Eye (tissue), 1 donor: ENCODE results near the gene FIGNL1.

Experiments
- DNase-seq: peaks from one replicate; pipeline ENCODE4 v3.0.0-alpha.2; 2015

Gene FIGNL1, protein sequence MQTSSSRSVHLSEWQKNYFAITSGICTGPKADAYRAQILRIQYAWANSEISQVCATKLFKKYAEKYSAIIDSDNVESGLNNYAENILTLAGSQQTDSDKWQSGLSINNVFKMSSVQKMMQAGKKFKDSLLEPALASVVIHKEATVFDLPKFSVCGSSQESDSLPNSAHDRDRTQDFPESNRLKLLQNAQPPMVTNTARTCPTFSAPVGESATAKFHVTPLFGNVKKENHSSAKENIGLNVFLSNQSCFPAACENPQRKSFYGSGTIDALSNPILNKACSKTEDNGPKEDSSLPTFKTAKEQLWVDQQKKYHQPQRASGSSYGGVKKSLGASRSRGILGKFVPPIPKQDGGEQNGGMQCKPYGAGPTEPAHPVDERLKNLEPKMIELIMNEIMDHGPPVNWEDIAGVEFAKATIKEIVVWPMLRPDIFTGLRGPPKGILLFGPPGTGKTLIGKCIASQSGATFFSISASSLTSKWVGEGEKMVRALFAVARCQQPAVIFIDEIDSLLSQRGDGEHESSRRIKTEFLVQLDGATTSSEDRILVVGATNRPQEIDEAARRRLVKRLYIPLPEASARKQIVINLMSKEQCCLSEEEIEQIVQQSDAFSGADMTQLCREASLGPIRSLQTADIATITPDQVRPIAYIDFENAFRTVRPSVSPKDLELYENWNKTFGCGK

DNA sequence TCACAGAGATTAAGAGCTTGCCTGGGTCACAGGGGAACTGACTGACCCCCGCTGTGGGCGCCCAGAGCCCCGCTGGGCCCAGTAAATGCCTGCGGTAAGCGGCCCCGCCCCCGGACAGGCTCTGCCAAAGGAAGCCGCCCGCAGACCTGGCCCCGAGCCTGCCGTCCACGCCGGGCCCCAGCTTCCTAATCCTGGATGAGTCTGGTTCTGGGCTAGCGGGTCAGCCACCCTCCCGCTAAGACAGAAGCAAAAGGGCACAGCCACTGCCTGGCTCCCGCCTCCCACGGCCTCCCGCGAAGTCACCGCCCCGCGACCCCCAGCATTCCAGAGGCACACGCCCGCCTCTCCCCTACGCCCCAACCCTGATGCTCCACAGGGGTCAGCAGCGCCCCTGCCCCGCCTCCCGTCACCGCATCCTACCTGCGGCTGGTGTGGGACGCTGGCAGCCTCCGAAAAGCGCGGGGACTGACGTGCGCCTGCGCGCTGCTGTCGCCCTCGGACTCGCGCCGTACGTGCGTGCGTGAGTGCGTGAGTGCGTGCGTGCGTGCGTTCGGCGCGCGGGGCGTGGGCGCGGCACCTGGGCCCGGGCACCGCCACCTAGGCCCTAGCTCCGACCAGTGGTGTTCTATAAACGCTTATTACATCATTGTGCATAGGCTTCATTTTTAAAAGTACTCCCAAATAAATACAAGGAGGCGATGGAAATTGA, at the start of gene FIGNL1:
FIGNL1 (minus strand) TSS at position 470 of the 709 bp plus-strand sequence. CDS start 3,063 bp downstream, outside the sequence.
- DNase-seq: peak; percentile 90

DNA sequence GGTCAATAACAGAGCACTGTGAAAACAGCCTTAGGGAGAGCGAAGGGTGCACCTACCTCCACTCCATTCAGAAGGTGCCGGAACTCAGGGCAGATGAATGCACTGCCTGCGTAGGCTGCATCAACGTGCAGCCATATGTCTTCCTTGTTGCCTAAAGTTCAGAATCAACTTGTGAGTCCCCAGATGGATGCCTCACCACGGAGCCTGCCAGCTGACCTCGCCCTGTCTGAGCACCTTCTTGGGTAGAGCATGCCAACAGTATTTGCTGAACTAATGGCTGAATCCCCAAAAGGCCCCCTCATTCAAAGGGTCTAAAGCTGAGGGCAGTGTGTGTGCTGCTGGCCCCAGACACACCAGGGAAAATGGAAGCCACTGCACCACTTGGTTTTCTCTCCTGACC, 48.9 kb upstream of the FIGNL1 start:
- DNase-seq: no peak

DNA sequence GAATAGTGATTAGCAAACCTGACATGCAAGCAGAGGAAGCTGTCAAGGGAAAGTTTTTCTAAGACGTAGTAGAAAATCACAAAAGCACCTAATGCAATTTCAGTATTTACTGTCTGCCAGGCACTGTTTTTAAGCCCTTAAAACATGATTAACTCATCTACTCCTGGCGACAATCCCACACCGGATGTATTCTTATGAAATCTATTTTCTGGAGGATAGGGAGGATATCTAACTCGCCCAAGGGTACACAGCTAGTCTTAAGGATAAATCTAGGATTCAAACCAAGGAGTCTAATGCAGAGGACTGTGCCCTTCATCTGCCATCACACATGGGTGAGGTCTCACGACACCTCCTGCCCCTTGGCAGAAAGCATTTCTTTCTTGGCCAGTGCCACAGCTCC, 47.8 kb upstream of the FIGNL1 start:
- no peak for DNase-seq

DNA sequence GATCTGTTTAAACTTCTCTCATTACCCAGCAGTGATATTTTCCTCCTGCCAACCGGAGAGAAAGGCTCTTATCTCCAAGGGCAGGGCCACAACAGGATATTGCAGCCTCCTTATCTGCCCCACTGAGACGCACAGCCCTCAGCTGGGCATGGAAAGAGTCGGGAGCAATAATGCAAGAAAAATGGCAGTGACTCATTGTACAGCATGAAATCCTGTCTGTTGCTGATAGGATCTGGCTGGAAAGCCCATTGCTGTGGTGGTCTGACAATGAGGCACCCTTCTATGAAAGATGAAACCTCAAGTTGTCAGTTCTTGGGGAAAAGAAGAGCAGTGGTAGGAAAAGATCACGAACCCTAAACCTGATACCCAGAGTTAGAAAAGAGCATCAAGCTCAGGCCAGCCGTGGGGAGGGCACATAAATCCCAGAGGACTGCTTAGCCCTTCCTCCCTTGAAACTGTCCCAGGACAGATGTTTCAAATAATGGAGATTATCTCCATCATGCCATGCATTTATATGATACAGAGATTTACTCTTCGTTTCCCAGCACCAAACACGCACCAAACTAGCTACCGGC, 47.0 kb upstream of the FIGNL1 start:
- no peak for DNase-seq

DNA sequence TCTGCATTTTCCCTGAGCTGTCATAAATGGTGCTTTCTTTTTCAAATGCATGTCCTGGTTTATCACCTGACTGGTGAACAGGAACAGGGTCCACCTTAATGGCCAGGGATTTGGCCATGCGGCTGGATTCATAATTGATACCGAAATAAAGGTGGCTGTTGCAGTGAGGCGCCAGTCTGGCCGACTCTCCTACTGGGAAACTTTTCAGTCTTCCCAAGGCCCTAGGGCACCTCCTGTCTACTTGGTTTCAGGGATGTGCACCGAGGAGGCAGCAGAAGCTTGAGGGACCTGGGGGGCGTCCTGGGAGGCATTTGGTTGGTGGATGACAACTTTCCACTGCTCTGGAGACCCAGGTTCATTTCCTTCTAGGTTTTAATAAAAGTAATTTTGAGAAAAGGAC, 46.4 kb upstream of the FIGNL1 start:
- no peak for DNase-seq

DNA sequence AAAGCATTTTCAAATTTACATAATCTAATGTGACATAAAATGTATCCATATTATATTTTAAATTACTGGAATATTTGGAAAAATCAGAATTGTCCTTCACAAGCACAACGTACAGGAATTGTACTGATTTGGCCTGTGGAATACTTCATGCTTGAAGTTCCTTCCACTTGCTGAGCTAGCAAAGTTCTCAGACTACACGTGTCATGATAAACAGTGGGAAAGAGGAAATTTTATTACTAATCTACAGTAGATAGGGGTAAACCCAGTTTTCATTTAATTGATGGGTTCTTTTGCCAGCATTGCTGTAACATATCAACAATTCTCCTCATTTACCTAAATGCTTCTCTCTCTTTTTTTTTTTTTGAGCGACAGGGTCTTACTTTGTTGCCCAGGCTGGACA, 45.6 kb upstream of the FIGNL1 start:
- DNase-seq: no peak

DNA sequence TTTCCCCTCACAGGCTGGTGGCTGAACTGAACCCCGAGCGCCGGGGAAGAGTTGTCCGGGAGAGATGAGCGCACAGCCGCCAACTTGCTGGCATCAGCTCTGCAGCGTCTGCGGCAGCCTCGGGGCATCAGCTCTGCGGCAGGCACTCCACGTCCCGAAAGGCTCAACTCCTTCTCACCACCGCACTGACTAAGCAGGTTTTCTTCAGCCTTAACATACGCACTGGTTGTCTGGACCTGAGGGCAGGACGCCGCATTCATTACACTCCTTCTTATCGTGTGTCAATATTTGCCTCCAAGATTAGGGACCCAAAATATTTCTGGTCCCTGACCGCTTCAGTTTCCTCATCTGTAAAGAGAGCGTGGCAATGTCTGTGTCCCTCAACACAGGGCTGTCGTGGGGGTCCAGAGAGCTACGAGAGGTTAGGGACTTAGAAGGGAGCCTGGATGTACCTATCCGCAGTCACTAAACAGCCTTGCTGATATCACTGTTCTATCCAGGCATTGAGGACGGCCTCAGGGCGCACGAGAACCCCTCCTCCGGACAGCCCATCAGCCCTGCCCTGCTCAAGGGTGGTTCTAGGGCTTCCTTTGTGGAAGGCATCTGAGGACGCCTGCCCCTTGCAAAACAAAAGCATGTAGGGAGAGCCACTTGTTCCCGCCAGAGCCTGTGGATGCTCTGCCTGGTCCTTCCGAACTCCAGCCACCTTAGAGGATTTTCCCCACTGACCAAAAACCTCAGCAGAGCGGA, 42.8 kb upstream of the FIGNL1 start:
- DNase-seq: no peak

DNA sequence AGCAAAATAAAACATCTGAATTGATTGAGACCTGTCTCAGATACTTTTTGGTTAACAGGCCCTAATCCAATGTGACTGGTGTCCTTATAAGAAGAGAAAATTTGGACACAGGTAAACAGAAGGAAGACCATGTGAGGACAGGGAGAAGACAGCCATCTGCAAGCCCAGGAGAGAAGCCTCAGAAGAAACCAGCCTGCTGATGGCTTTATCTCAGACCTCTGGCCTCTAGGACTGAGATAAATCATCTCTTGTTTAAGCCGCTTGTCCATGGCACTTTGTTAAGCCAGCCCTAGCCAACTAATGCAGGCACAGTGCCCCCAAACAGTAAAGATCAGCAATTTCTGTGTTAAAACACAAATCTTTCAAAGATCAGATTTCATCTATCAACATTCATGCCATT, 41.8 kb upstream of the FIGNL1 start:
- DNase-seq: no peak

DNA sequence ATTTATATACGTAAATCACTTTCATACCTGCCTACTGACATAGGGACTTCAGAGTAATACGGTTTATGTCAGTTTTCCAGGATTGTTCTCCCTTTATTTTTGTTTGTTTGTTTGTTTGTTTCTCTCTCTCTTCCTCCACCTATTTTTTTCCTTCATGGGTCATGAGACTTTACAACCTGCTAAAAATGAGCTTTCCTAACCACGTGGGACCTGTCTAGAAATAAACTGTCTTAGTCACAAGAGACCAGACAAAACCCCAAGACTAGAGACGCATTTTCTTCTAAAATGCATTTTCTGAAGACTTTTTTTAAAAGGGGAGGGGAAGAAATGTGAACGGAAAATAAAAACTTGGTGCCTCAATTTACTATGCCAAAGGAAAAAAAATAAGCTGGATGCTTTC, 41.1 kb upstream of the FIGNL1 start:
- DNase-seq: no peak

DNA sequence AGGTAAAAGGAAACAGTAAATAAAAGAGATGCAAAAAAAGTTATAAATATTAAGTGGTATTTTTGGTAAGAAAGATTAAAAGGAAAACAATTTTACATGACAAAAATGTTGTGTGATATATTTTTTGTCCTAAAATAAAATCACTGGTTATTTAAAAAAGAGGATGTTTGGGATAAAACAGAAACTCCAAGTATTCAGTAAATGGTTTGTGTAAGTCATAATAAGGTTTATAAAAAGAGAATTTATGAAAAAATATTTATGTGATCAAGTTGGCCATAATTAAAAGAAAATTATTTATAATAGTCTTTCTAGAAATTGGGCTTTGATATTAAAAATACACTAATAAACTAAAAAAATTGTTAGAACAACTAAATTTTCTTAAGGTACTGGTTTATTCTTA, 38.2 kb upstream of the FIGNL1 start:
- DNase-seq: no peak

DNA sequence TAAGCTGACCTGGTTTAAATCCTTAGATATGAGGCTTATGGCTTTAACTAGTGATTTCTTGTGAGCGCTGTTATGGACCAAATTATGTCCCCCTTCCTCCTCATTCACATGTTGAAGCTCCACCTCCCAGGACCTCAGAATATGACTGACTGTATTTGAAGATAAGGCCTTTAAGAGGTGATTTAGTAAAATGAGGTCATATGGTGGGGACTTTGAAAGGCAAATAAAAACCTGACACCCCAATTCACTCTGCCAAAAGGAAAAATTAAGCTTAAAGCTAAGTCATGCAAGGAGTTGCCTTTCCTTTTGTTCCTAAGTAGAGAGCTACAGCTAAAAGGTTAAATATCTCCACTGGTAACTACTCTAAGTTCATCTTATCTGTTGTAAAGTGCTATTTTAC, 36.4 kb upstream of the FIGNL1 start:
- no peak for DNase-seq

DNA sequence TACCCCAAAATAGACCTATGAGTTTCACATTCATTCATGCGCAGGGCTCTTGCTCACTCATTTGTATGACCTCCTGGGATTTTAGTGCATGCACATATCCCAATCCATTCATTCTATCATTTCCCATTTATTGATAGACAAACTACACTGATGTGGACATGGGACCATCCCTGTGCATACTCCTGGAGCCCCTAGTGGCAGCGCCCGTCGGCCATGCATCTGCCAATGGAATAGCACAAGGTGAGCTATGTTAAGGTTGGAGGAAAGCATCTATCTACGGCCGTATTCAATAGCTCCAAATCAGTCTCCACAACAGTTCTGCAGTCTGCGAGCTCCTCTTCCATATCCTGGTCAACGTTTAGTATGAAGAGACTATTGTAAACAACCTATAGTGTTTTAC, 31.7 kb upstream of the FIGNL1 start:
- no peak for DNase-seq

DNA sequence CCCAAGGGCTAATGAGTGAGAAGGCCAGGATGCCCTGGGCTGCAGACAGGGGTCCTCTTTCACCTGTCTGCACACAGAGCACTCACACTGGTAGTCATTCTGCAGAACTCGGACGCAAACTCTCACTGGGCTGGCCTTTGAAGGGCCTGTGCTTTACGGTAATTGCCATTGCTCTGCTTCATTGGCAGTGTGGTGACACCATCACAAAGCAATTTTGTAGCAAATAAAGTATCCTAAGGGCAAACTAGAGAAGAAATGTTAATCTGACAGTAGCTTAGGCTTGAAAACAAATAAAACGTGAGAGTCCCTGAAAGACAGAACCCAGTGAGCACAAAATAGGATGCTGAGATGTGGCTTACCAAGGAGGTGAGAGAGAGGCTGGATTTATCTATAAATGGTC, 30.6 kb upstream of the FIGNL1 start:
- no peak for DNase-seq

DNA sequence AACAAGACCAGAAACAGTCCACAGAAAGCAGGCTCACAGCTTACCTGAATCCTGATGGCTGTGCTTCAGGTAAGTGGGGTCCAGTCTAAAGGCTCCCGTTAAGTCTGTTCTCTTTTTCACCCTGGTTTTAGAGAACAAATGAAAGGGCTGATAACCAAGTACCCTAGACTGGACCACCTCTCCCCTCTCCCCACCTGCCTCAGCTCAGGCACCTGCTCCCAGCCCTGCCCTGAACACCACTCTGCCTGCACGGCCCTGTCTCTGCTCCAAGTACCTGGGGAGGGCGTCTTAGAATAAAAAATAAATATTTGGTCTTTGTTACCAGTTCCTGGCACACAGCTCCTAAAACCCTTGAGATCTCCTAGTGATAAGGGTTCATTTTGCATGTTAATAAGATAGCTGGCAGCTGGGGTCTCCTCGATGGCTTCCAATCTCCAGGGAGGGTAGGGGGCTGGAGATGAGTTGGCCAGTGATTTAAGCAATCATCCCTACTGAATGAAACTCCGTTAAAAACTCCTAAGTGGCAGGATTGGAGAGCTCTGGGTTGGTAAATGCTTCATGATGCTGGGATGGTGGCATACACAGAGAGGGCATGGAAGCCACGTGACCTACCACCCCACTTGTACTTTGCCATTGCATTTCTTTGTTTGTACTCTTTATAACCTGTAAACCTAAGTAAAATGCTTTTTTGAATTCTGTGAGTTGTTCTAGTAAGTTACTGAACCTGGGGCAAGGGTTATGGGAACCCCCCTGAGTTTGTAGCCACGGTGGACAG, 29.8 kb upstream of the FIGNL1 start:
- DNase-seq: no peak

DNA sequence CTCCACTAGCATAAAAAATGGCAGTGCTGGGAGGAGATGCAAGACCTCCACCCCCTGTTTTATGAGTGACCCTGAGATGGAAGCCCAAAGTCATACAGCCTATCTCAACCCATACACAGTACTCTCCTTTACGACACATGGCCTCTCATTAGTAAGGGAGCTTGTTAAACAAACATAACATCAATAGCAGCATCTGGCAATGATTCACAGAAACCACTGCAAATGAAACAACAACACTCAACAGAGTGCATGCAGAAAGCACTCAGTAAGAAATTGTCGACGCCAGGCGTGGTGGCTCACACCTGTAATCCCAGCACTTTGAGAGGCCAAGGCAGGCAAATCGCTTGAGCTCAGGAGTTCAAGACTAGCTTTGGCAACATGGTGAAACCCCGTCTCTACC, 27.5 kb upstream of the FIGNL1 start:
- no peak for DNase-seq

DNA sequence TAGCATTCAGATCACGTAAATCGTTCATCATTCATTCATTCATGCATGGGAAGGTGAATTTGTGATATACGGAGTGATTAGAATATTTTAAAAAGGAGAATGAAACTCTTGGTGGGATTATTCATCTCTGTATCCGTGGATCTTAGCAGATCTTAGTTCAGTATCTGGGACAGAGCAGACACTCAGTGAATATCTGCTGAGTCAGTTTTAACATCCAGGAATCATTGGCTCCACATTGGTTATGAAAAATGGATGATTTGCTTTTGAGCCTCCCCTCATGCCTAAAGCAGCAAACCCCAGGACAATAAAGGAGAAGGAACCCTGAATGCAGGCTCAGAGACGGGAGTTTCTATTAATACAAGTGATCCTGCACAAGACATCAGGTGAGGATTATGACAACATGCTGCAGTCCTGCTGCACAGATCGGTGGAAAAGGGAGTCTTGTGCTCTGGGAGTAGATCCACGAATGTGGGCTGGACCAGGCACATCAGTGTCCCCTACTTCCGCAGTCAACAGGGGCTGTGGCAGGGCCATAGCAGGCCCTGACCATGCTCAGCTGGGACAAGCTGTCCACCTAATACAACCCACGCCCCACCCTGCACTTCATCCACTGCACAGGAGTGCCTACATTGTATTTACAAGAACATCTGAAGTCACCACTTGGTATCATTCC, 26.9 kb upstream of the FIGNL1 start:
- DNase-seq: no peak

DNA sequence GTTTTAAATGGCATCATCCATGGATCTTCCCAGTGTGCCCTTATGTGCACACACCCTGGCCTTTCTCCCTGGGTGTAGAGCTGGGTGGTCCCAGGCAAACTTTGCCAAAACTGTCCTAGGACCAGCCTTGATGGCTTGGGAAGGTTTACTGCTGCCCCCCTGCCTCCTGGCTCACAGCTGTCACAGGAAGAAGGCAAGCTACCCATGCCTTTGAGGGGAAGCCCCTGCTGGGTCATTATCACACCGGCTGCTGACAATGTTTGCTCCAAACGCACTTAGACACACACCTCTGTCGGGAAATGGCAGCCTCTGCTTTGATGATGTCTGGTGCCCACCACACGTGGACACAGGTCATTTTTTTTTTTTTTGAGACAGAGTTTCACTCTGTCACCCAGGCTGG, 25.2 kb upstream of the FIGNL1 start:
- no peak for DNase-seq

DNA sequence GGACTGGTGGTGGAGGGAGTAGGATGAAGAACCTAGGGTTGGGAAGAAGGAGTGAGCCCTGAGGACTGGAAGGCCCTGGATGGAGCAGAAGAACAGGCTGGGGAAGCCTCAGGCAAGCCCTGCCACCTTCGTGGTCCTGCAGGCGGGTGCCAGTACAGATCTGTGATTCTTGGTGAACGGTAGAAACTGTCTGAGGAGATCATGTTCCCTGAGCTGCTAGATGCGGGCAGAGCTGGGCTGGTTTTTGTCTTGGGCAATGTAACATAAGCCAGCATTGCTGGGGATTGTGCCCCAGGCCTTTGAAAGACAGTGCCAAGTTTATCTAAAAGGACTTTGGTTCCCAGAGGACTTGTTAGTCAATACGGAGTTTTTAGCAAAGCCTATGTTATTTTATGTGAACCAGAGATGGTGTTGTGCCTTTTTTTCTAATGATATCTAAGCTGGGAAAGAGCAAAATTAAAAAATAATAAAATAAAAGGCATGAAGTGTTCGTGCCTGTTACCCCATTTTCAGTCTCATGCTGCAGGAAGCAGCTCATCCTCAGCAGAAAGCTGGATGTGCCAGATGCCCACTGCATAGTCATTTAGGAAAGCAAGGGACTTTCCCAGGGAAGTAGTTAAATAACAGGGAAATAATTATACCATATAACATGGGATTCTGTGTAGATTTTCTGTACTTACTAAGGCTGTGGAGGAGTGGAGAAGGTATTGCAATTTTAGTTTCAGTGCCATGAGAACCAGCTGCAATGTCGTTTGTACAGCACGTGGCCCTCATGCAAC, 24.4 kb upstream of the FIGNL1 start:
- DNase-seq: no peak

DNA sequence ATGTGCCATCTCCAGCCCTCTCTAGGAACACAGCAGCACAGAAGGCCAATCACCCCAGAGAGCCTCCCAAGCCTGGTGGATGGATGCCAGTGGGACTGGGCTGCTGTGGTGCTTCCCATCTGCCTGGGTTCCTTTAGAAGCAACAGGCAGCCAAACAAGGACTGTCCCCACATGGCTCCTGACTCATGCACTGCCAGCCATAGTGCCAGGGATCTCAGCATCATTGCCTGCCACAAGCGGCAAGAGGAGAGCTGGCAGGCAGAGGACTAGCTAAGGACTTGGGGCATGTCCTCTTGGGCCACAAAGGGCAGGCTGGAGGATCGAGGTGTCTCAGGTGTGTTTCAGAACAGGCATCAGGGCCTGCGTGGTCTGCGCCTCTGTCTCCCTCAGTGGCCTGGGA, 23.4 kb upstream of the FIGNL1 start:
- DNase-seq: no peak

DNA sequence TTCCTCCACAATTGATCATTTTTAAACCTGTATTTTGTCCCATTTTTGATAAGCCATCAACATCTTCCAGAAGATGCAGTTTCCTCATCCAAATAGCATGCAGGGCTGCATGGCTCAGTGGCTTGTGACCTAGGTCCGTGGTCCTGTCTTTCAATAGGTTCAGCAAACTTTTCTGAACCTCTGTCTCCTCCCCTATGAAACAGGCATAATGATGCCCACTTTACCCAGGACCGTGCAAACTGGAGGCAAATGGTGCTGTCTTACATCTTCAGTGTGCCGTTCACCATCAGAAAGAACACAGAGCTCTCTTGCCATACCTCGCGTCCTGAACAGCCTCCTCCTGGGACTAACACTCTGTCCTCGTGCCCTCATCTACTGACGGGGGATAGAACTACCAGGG, 22.3 kb upstream of the FIGNL1 start:
- DNase-seq: no peak

DNA sequence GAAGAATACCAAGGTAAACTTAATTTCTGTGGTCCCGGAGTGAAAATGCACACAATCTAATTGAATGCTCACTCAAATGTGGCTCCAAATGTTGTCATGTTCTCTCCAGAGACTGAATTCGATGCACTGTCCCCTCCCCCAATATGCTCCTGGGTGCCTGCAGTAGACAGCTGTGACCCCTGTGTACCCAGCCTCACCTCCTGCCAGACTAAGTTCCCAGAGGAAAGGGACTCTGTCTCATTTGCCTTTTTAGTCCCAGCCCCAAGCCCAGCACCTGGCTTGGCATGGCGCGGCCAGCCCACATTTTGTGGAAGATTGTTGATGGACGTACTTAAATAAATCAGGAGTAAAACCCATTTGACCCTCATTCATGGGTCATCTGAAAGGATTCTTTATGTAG, 21.8 kb upstream of the FIGNL1 start:
- DNase-seq: no peak
